HG03097 (cell line): ENCODE data around the gene UNC93A.
"Not testable (repeated sequence)": the region's sequence is repeated elsewhere in the genome, so short reads cannot be mapped to it uniquely, and the experiment has no call there.

Experiments used
- ATAC-seq: cut with Tn5 transposase; IDR thresholded peaks from one replicate; pipeline ENCODE4 v1.9.1; 2021; ENCODE audit not compliant: unreplicated experiment, low FRiP score

UNC93A gene

GRCh38 chr6:167270499-167271311 is 20.4 kb upstream of the UNC93A start:
- ATAC-seq: no peak

GRCh38 chr6:167272151-167272550 is 19.0 kb upstream of the UNC93A start:
- ATAC-seq: no peak

GRCh38 chr6:167272696-167273379 is 18.3 kb upstream of the UNC93A start:
- ATAC-seq: no peak

GRCh38 chr6:167274270-167274669 is 16.8 kb upstream of the UNC93A start:
- ATAC-seq: no peak

- ATAC-seq: no peak
Measured at GRCh38 chr6:167275001-167275400, 16.1 kb upstream of the UNC93A start.

- no peak for ATAC-seq
Measured at GRCh38 chr6:167275436-167275835, 15.7 kb upstream of the UNC93A start.

- no peak for ATAC-seq
Measured at GRCh38 chr6:167276772-167277533, 14.2 kb upstream of the UNC93A start.

- ATAC-seq: not testable (repeated sequence)
Measured at GRCh38 chr6:167278173-167278940, 12.8 kb upstream of the UNC93A start.

GRCh38 chr6:167279766-167280446 is 11.2 kb upstream of the UNC93A start:
- no peak for ATAC-seq

- not testable (repeated sequence) for ATAC-seq
Measured at GRCh38 chr6:167280466-167280865, 10.6 kb upstream of the UNC93A start.

GRCh38 chr6:167282165-167282564 is 8.9 kb upstream of the UNC93A start:
- ATAC-seq: no peak

- not testable (repeated sequence) for ATAC-seq
Measured at GRCh38 chr6:167284565-167284964, 6.5 kb upstream of the UNC93A start.

- ATAC-seq: no peak
Measured at GRCh38 chr6:167285077-167285770, 5.9 kb upstream of the UNC93A start.

- ATAC-seq: no peak
Measured at GRCh38 chr6:167287513-167288048, 3.5 kb upstream of the UNC93A start.

GRCh38 chr6:167288591-167289225 is 2.4 kb upstream of the UNC93A start:
- ATAC-seq: peak; percentile 64

GRCh38 chr6:167289291-167289690 is 1.8 kb upstream of the UNC93A start:
- ATAC-seq: not testable (repeated sequence)

- ATAC-seq: no peak
Measured at GRCh38 chr6:167291623-167292300, 647 bp downstream of the UNC93A start.
